ENCODE measurements around the gene FOXP1. TPM values are rescaled to one million over a fixed set of nuclear protein-coding genes. Genes with fewer than 3 reads are reported as not detected.
"Not testable (repeated sequence)": the region's sequence is repeated elsewhere in the genome, so short reads cannot be mapped to it uniquely, and the experiment has no call there.

FOXP1 gene
- total RNA-seq, 1 donor from 2014 or later = 33.2 TPM

DNA sequence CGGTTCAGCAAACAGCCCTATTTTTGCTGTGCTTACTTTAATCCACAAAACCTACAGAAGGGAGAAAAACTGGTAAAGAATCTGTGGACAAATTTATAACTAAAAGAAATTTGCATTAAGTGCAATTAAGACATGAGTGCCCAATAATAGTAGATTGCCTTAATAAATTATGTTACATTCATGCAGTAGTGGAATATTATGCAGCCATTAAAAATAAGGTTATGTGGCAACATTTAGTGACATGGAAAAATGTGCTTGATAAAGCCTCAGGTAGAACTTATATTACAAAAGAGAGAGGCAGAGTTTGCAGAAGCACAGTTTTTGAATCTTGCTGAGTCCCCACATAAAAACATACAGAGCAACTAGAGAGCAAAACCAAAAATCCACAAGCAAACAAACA is 253.0 kb downstream of the FOXP1 start:
- no peak overlapping the region for H3K4me3 ChIP-seq (ENCODE audit: low read depth, low read length)
- no peak for FAIRE-seq
- TF ChIP-seq, protein P1, sequence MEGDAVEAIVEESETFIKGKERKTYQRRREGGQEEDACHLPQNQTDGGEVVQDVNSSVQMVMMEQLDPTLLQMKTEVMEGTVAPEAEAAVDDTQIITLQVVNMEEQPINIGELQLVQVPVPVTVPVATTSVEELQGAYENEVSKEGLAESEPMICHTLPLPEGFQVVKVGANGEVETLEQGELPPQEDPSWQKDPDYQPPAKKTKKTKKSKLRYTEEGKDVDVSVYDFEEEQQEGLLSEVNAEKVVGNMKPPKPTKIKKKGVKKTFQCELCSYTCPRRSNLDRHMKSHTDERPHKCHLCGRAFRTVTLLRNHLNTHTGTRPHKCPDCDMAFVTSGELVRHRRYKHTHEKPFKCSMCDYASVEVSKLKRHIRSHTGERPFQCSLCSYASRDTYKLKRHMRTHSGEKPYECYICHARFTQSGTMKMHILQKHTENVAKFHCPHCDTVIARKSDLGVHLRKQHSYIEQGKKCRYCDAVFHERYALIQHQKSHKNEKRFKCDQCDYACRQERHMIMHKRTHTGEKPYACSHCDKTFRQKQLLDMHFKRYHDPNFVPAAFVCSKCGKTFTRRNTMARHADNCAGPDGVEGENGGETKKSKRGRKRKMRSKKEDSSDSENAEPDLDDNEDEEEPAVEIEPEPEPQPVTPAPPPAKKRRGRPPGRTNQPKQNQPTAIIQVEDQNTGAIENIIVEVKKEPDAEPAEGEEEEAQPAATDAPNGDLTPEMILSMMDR (IDR thresholded peaks at IDR 0.05; ENCODE audit: insufficient read depth, low read length, severe bottlenecking) = no peak
- DNase-seq (ENCODE audit: low read depth) = no peak
- no peaks in the 10 kb centered on the region for H3K36me3 ChIP-seq (ENCODE audit: control insufficient read depth, insufficient read depth, low read length)
- no peaks in the 10 kb centered on the region for H3K27me3 ChIP-seq (ENCODE audit: control insufficient read depth, insufficient read depth, low read length)

DNA sequence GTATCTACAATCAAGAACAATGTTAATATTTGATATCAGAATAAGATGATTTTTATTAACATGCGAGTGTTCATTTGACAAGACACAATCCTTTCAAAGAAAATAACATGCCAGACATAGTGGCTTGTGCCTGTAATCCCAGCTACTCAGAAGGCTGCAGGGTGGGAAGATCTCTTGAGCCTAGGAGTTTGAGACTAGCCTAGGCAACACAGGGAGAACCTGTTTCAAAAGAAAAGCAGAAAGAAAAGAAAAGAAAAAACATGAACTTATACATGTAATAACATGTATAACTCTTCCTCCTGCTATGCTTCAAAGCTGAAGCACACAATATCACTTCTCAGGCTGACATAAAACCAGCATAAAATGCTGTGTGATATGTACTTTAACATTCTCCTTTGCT is 253.7 kb downstream of the FOXP1 start:
- FAIRE-seq (no peak), DNase-seq (ENCODE audit: low read depth) (peak; percentile 25)
- Histone ChIP-seq H3K36me3 (ENCODE audit: control insufficient read depth, insufficient read depth, low read length) (no peaks in the 10 kb centered on the region), H3K4me3 (ENCODE audit: low read depth, low read length) (no peak overlapping the region), H3K27me3 (ENCODE audit: control insufficient read depth, insufficient read depth, low read length) (no peaks in the 10 kb centered on the region)
- TF ChIP-seq, protein P1 (IDR thresholded peaks at IDR 0.05; ENCODE audit: insufficient read depth, low read length, severe bottlenecking) = no peak

DNA sequence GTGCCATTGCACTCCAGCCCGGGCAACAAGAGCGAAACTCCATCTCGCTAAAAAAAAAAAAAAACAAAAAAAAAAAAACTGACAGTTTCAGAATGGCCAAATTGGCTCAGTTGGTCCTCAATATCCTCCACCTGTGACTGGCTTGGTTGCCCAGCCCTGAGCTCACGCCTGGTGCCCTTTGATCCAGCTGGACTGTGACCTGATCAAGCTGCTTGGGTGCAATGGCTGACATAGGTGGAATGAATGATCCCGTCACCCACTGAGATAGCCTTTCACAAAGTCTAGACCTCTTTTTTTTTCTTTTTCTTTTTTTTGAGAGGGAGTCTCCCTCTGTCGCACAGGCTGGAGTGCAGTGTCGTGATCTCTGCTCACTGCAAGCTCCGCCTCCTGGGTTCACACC is 254.6 kb downstream of the FOXP1 start:
- FAIRE-seq = no peak
- TF ChIP-seq, protein P1 (IDR thresholded peaks at IDR 0.05; ENCODE audit: insufficient read depth, low read length, severe bottlenecking) = no peak
- no peak for DNase-seq (ENCODE audit: low read depth)
- Histone ChIP-seq H3K4me3 (ENCODE audit: low read depth, low read length) (no peak overlapping the region), H3K27me3 (ENCODE audit: control insufficient read depth, insufficient read depth, low read length) (no peaks in the 10 kb centered on the region), H3K36me3 (ENCODE audit: control insufficient read depth, insufficient read depth, low read length) (no peaks in the 10 kb centered on the region)

DNA sequence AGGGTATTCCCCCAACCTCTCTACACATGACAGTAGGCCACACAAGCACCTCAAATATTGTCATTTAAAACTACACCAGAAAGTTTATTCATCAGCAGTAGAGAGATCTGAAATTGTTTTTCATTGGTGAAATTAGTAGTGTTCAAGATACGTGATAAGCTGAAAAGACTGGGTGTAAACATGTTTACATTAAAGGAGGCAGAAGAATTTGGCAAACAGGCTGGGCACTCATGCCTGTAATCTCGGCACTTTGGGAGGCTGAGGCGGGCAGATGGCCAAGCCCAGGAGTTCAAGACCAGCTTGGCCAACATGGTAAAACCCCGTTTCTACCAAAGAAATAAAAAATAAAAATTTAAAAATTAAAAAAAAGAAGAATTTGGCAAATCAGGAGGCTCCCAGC is 255.6 kb downstream of the FOXP1 start:
- Histone ChIP-seq H3K36me3 (ENCODE audit: control insufficient read depth, insufficient read depth, low read length) (no peaks in the 10 kb centered on the region), H3K4me3 (ENCODE audit: low read depth, low read length) (no peak overlapping the region), H3K27me3 (ENCODE audit: control insufficient read depth, insufficient read depth, low read length) (no peaks in the 10 kb centered on the region)
- TF ChIP-seq, protein P1 (IDR thresholded peaks at IDR 0.05; ENCODE audit: insufficient read depth, low read length, severe bottlenecking) = no peak
- no peak for DNase-seq (ENCODE audit: low read depth)
- FAIRE-seq = no peak

DNA sequence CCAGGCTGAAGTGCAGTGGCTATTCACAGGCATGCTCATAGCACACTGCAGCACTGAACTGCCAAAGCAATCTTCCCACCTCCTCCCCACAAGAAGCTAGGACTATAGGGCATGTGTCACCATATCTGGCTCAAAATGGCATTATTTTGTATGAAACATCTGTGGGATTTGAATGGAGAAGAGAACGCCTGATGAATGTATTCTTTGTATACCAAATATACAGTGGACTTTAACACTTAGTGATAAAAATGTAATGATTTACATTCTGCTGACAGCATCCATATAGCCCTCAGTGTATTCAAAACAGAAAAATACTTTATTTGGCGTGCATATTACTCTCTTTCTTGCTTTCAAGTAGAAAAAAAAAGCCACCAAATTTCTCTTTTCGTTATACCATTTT is 257.8 kb downstream of the FOXP1 start:
- no peak for FAIRE-seq
- H3K27me3 ChIP-seq (ENCODE audit: control insufficient read depth, insufficient read depth, low read length) = no peaks in the 10 kb centered on the region
- no peak overlapping the region for H3K4me3 ChIP-seq (ENCODE audit: low read depth, low read length)
- TF ChIP-seq, protein P1 (IDR thresholded peaks at IDR 0.05; ENCODE audit: insufficient read depth, low read length, severe bottlenecking) = no peak
- H3K36me3 ChIP-seq (ENCODE audit: control insufficient read depth, insufficient read depth, low read length) = no peaks in the 10 kb centered on the region
- DNase-seq (ENCODE audit: low read depth) = no peak

DNA sequence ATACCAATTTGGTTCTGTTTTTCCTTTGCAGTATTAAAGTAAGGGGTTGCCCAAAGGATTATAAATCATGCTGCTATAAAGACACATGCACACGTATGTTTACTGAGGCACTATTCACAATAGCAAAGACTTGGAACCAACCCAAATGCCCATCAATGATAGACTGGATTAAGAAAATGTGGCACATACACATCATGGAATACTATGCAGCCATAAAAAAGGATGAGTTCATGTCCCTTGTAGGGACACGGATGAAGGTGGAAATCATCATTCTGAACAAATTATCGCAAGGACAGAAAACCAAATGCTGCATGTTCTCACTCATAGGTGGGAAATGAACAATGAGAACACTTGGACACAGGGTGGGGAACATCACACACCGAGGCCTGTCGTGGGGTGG is 259.3 kb downstream of the FOXP1 start:
- not testable (repeated sequence) for H3K27me3 ChIP-seq (ENCODE audit: control insufficient read depth, insufficient read depth, low read length); H3K36me3 ChIP-seq (ENCODE audit: control insufficient read depth, insufficient read depth, low read length); FAIRE-seq; DNase-seq (ENCODE audit: low read depth); H3K4me3 ChIP-seq (ENCODE audit: low read depth, low read length)

Measured in bronchial epithelial cell (primary cell).